B cell (primary cell): ENCODE data around the gene CD180. TPM values are rescaled to one million over a fixed set of nuclear protein-coding genes. Genes with fewer than 3 reads are reported as not detected.

Source experiments
- ATAC-seq: fragments of 200-7000 bp; cut with Tn5 transposase; one replicate; pipeline ENCODE4 v1.10.0; 2021; ENCODE audit warnings: low read depth, mild to moderate bottlenecking, moderate number of reproducible peaks, moderate library complexity
- CTCF ChIA-PET: fragments of 350-600 bp; sonication (Branson Sonifier 250); formaldehyde crosslinking; loops from one replicate; lab custom pipeline; 2021; ENCODE audit warnings: antibody characterized with exemption, inconsistent platforms; lab: Charles Lee
- POLR2A ChIA-PET: fragments of 350-600 bp; sonication (Branson Sonifier 250); formaldehyde crosslinking; loops from one replicate; lab custom pipeline; 2021; ENCODE audit warnings: antibody characterized with exemption; lab: Charles Lee
- DNase-seq: peaks from one replicate; pipeline ENCODE4 v3.0.0; 2013
- H2AFZ ChIP-seq: 2 replicates; pipeline ENCODE4 v1.6.1; 2012; ENCODE audit warnings: mild to moderate bottlenecking, low read depth, low read length; ENCODE audit not compliant: insufficient read depth, poor library complexity, severe bottlenecking
- H3K27ac ChIP-seq, 2 donors: 1 replicate in 1 of 2; 2 replicates in 1 of 2; pipeline ENCODE4 v1.5.1; 2012 to 2013; ENCODE audit warnings: low read length in 2 of 2, mild to moderate bottlenecking in 2 of 2, moderate library complexity in 1 of 2
- H3K27me3 ChIP-seq, 4 experiments: fragments of 200-600 bp in 1 of 4; sonication (generic) in 1 of 4; replicated peaks in 1 of 4; 1 replicate in 2 of 4; 2 replicates in 2 of 4; pipeline versions ENCODE4 v1.6.1 to v1.7.0; 2013 to 2016; ENCODE audit warnings: low read length in 3 of 4, mild to moderate bottlenecking in 2 of 4, mixed read lengths in 1 of 4, moderate library complexity in 1 of 4; ENCODE audit not compliant: insufficient read depth in 4 of 4, control insufficient read depth in 3 of 4; ENCODE audit errors: control extremely low read depth in 1 of 4
- H3K36me3 ChIP-seq, 2 experiments: replicated peaks in 1 of 2; 1 replicate in 1 of 2; 2 replicates in 1 of 2; pipeline versions ENCODE4 v1.6.1 to v1.7.1; 2013; ENCODE audit warnings: low read length in 1 of 2; ENCODE audit not compliant: insufficient read depth in 2 of 2, control insufficient read depth in 1 of 2; ENCODE audit errors: control extremely low read depth in 1 of 2, extremely low read depth in 1 of 2
- H3K4me1 ChIP-seq, 2 donors: fragments of 200-600 bp in 1 of 2; sonication (generic) in 1 of 2; 1 replicate in 1 of 2; 2 replicates in 1 of 2; pipeline versions ENCODE4 v1.5.1 to v1.6.1; 2013 to 2017; ENCODE audit warnings: low read length in 2 of 2; ENCODE audit not compliant: control insufficient read depth in 2 of 2, insufficient read depth in 2 of 2
- H3K4me2 ChIP-seq: replicated peaks from 2 replicates; pipeline ENCODE3; 2012; ENCODE audit warnings: mild to moderate bottlenecking, low read depth, low read length; ENCODE audit not compliant: poor library complexity, severe bottlenecking
- H3K4me3 ChIP-seq, 5 experiments: fragments of 200-600 bp in 1 of 5; sonication (generic) in 1 of 5; 1 replicate in 3 of 5; 2 replicates in 2 of 5; pipeline versions ENCODE4 v1.5.1 to v1.7.0; 2011 to 2016; ENCODE audit warnings: low read length in 4 of 5, mild to moderate bottlenecking in 4 of 5, low read depth in 2 of 5, control low read depth in 1 of 5, moderate library complexity in 1 of 5; ENCODE audit not compliant: insufficient read depth in 1 of 5; ENCODE audit errors: control extremely low read depth in 1 of 5, extremely low read depth in 1 of 5
- H3K79me2 ChIP-seq: fragments of 200-600 bp; sonication (generic); one replicate; pipeline ENCODE4 v1.6.0; 2016; ENCODE audit warnings: low read length; ENCODE audit not compliant: control insufficient read depth, insufficient read depth
- H3K9ac ChIP-seq: fragments of 200-600 bp; sonication (generic); 2 replicates; pipeline ENCODE4 v1.6.1; 2017; ENCODE audit warnings: mild to moderate bottlenecking, low read length, moderate library complexity
- H3K9me3 ChIP-seq, 3 donors: one replicate each; pipeline versions ENCODE4 v1.6.1 to v1.7.1; 2013; ENCODE audit warnings: low read length in 2 of 3; ENCODE audit not compliant: control insufficient read depth in 2 of 3, insufficient read depth in 1 of 3; ENCODE audit errors: control extremely low read depth in 1 of 3
- H4K20me1 ChIP-seq: 2 replicates; pipeline ENCODE4 v1.6.0; 2012; ENCODE audit warnings: mild to moderate bottlenecking, low read length; ENCODE audit not compliant: insufficient read depth, control insufficient read depth, poor library complexity, severe bottlenecking
- H3K27ac Mint-ChIP-seq: one replicate; pipeline ENCODE4 v1.8.0; 2021; ENCODE audit warnings: mixed read lengths
- H3K27me3 Mint-ChIP-seq: one replicate; pipeline ENCODE4 v1.8.0; 2021; ENCODE audit warnings: mixed read lengths
- H3K4me1 Mint-ChIP-seq: one replicate; pipeline ENCODE4 v1.8.0; 2021; ENCODE audit warnings: mixed read lengths
- H3K4me3 Mint-ChIP-seq: one replicate; pipeline ENCODE4 v1.8.0; 2021; ENCODE audit warnings: mixed read lengths
- H3K9me3 Mint-ChIP-seq: one replicate; pipeline ENCODE4 v1.8.0; 2022; ENCODE audit warnings: mixed read lengths; ENCODE audit not compliant: insufficient read depth
- CTCF ChIP-seq: fragments of 200-600 bp; IDR thresholded peaks from one replicate; pipeline ENCODE4 v1.8.0; 2022; ENCODE audit warnings: antibody characterized with exemption, mild to moderate bottlenecking
- EZH2 ChIP-seq: IDR thresholded peaks from 2 replicates; pipeline ENCODE4 v1.6.1; 2012; ENCODE audit warnings: borderline replicate concordance, low read depth, mild to moderate bottlenecking, moderate library complexity, low read length; ENCODE audit not compliant: insufficient read depth, poor library complexity, severe bottlenecking
- WGBS: methylation state at CpG from one replicate; pipeline ENCODE4 v1.1.5; 2013; ENCODE audit warnings: missing lambda C conversion rate; ENCODE audit not compliant: insufficient coverage; 5-methylcytosine and 5-hydroxymethylcytosine counted together
- intact Hi-C: fragments of 100-400 bp; cut with micrococcal nuclease; formaldehyde crosslinking; loops from one replicate; pipeline ENCODE4 v1.10.0; 2022
- polyA plus RNA-seq: library from polyadenylated mRNA; depleted of rRNA; stranded (reverse); fragments of >200 nt; gene quantifications from 2 replicates; pipeline ENCODE4 v1.2.3, GENCODE V29; 2012
- total RNA-seq, 2 donors: library from RNA; stranded (reverse); fragments of 120-200 nt in 1 of 2; gene quantifications; 1 replicate in 1 of 2; 2 replicates in 1 of 2; pipeline versions ENCODE4 v1.2.3 to v1.2.4, GENCODE V29; 2013 to 2022

CD180 gene
- total and polyA plus RNA-seq, 2 donors (not counting 1 experiment from before 2014, with no cell fraction given): 16.1 to 16.4 TPM

GRCh38 chr5:67133776-67134175, 62.8 kb downstream of the CD180 start:
- CTCF ChIA-PET: no interaction called here
- intact Hi-C loops: no loop called here

DNA sequence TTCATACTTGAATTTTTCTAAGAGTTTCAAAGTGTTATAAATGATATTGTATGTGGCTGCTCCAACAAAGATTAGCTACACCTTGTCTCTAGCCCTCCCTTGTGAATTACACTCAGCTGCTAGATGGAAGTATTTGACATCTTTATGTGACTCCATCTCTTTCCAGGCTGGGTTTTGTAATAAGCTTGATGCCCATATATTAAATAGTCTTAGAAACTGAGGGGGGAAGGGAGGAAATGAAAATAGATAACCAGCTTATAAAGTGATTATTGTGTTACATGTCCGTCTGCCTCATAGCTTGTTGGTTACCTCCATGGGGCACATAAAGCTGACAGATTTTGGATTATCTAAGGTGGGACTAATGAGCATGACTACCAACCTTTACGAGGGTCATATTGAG, 63.4 kb downstream of the CD180 start:
- ATAC-seq (no peak), DNase-seq (no peak)
- Histone ChIP-seq H2AFZ (no peak overlapping the region), H3K9me3 (no peaks in the 10 kb centered on the region), H3K4me1 (no peaks in the 10 kb centered on the region), H3K4me2 (no peak overlapping the region), H3K36me3 (peaks cover 0 to 2% of the 10 kb centered on the region in 2 experiments), H3K27me3 (no peaks in the 10 kb centered on the region), H3K4me3 (no peak overlapping the region), H4K20me1 (no peaks in the 10 kb centered on the region), H3K79me2 (no peaks in the 10 kb centered on the region), H3K9ac (no peak overlapping the region), H3K27ac (no peak overlapping the region)
- 44% methylated on average over 2 of the region's 2 CpGs for WGBS
- no peaks in the 10 kb centered on the region for H3K27me3 Mint-ChIP-seq
- ChIA-PET POLR2A (no interaction called here), CTCF (no interaction called here)
- H3K4me1 Mint-ChIP-seq: no peaks in the 10 kb centered on the region
- H3K9me3 Mint-ChIP-seq: no peaks in the 10 kb centered on the region
- no peak for TF ChIP-seq EZH2
- no peak for TF ChIP-seq CTCF
- intact Hi-C loops: no loop called here
- H3K27ac Mint-ChIP-seq: no peak overlapping the region
- H3K4me3 Mint-ChIP-seq: no peak overlapping the region

More at GRCh38 chr5:67133776-67134175, 62.8 kb downstream of the CD180 start:
- Histone ChIP-seq H3K9ac (no peak overlapping the region), H3K9me3 (no peaks in the 10 kb centered on the region), H3K79me2 (no peaks in the 10 kb centered on the region), H3K4me3 (no peak overlapping the region), H2AFZ (no peak overlapping the region), H3K36me3 (peaks cover 0 to 2% of the 10 kb centered on the region in 2 experiments), H3K4me2 (no peak overlapping the region), H4K20me1 (no peaks in the 10 kb centered on the region), H3K27me3 (no peaks in the 10 kb centered on the region), H3K27ac (no peak overlapping the region), H3K4me1 (no peaks in the 10 kb centered on the region)
- no peaks in the 10 kb centered on the region for H3K4me1 Mint-ChIP-seq
- DNase-seq: no peak
- WGBS: no CpG with 5 or more reads among the region's 3 CpGs
- POLR2A ChIA-PET: no interaction called here
- H3K27ac Mint-ChIP-seq: no peak overlapping the region
- no peaks in the 10 kb centered on the region for H3K9me3 Mint-ChIP-seq
- H3K27me3 Mint-ChIP-seq: no peaks in the 10 kb centered on the region
- no peak overlapping the region for H3K4me3 Mint-ChIP-seq
- TF ChIP-seq EZH2: no peak
- no peak for ATAC-seq
